ENCODE data around the gene RAB31.
"Not testable (repeated sequence)": the region's sequence is repeated elsewhere in the genome, so short reads cannot be mapped to it uniquely, and the experiment has no call there.

The RAB31 gene

GRCh38 chr18:9708057-9708433, at the start of gene RAB31:
Gene RAB31, plus strand, starts transcription at chr18:9708301. Its CDS starts 105 bp downstream, at chr18:9708406.
- peak; percentile 49 for DNase-seq (ENCODE audit: low spot score)

GRCh38 chr18:9659499-9660375, 48.4 kb upstream of the RAB31 start:
- DNase-seq (ENCODE audit: low spot score) = no peak

DNA sequence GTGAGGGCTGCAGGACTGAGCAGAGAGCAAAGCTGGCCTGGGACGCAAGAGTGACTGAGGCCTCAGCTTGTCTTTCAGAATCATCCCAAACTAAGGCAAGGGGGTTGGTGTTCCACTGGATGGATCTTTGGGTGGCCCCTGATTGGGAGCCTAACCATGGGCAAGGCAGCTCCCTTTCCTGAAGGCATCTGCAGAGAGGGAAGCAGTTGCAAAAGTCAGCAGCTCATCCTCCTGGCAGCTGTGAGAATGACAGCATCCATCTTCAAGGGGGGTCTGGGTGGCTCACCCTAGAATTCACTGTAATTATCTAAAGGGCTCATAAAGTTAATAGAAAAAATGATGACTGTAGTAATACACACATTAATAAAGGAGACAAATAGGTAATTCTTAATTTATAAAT, 46.5 kb upstream of the RAB31 start:
- no peak for DNase-seq (ENCODE audit: low spot score)

GRCh38 chr18:9663377-9663776, 44.7 kb upstream of the RAB31 start:
- no peak for DNase-seq (ENCODE audit: low spot score)

DNA sequence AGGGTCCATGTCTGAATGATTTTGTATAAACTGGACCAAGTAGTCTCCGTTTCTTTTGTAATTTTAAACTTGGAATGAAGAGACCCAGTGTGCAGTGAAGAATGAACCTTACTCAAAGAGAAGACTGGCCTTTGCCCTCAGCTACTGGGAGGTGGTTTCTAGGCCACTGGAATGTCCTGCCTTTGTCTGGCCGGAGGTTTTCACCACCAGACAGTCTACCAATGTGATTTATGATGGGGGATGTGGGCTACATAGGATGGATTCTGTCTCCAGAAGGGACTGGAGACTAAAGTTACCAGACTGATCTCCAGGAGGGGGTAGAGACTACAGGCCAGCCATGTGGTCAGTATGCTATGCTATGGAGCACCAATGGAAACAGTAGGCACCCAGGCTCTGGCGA, 42.8 kb upstream of the RAB31 start:
- DNase-seq (ENCODE audit: low spot score) = no peak

DNA sequence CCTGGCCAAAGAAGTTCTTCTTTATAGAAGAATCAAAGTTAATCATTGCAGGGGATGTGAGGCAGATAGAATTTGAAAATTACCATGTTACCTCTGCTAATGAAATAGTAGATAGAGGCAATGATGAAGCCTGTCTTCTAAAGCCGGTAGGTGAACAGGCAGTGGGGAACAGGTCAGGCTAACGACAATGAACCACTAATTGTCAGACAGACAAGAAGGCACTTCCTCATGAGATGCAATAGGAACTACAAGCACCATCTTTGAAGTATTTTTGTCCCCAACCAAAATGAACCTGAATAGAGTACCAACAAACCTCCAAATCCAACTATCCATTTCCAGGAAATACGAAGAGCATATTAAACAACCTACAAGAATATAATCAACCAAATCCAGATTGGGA, 41.6 kb upstream of the RAB31 start:
- DNase-seq (ENCODE audit: low spot score) = no peak

DNA sequence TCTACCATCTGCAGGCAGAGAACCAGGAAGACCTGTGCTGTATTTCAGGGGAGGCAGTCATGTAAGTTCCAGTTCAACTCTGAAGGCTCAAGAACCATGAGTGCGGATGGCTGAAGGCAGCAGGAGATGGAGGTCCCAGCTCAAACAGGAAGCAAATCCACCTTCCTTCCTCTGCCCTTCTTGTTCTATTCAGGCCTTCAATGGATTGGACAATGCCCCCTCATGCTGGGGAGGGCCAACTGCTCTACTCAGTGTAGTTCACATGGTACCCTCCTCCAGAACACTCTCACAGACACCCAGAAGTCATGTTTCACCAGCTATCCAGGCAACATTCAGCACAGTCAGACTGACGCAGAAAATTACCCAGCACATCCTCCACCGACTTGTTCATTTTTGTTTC, 39.1 kb upstream of the RAB31 start:
- DNase-seq (ENCODE audit: low spot score) = no peak

GRCh38 chr18:9671214-9671613, 36.9 kb upstream of the RAB31 start:
- DNase-seq (ENCODE audit: low spot score) = no peak

- DNase-seq (ENCODE audit: low spot score) = peak; percentile 65
These were observed 34.5 kb upstream of the RAB31 start for GRCh38 chr18:9673296-9674251.

DNA sequence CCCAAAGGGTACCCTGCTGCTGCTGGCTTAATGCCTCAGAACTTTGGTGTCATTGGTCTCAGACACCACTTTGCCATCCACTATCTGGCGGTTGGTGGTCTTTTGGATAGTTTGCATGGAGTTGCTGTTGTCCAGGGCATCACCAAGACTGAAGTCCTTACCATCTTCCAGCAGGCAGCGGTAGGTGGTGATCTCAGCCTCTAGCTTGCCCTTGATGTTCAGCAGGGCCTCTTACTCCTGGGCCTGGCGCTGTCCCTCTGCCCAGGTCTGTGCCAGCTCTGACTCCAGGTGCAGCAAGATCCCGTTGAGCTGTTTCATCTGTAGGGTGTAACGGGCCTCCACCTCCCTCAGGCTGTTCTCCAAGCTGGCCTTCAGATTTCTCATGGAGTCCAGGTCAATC, 29.9 kb upstream of the RAB31 start:
- DNase-seq (ENCODE audit: low spot score) = not testable (repeated sequence)

GRCh38 chr18:9679125-9679524, 29.0 kb upstream of the RAB31 start:
- no peak for DNase-seq (ENCODE audit: low spot score)

- no peak for DNase-seq (ENCODE audit: low spot score)
These were observed 26.9 kb upstream of the RAB31 start for GRCh38 chr18:9681217-9681616.

DNA sequence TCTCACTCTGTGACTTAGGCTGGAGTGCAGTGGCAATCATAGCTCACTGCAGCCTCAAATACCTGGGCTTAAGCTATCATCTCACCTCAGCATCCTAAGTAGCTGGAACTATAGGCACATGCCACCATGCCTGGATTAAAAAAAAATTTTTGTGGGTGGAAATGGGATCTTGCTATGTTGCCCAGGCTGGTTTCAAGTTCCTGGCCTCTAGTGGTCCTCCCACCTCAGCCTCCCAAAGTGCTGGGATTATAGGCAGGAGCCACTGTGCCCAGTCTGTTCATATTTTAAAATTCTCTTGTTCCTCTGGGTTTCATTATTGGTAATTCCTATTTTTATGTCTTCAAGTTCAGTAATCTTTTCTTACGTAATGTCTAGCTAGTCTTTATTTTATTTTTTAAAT, 25.5 kb upstream of the RAB31 start:
- DNase-seq (ENCODE audit: low spot score) = no peak

DNA sequence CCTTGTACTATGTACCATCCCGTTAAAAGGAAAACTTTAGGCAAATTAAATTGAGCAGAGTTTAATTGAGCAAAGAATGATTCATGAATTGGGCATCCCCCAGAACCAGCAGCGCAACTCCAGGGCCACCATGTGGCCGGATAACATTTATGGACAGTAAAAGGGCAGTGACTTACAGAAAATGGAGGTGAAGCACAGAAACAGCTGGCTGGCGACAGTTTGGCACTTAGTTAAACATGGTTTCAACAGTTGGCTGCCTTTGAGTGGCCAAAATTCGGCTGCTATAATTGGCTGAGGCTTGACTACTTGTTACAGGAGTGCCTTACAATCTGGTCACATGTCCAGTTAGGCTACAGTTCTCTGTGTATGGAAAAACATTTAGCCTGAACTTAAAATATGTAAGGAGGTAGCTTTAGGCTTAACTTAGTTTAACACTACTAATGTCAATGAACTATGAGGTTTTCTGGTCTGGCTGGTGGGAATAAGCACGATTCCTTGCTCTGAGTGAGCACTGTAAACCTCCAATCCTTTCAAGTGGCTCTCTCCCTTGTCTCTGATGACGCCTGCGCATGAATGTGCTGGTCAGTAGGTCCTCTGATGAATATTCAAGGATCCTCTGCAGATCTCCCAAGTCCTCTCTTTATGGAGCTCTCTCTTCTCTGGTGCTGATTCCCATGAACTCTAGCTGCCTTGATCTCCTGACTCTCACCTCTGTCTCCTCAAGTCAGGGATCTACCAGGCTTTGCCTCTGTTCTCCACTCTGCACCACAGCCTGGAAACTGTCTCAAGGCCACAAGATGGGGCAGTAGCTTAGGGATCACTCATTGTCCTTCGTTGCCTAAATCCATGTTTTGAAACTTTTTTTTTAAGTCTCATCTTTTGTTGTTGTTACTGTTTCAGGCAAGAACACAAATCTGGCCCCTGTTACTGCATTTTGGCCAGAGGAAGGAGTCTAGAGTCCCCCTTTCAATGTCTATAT, 24.4 kb upstream of the RAB31 start:
- no peak for DNase-seq (ENCODE audit: low spot score)

DNA sequence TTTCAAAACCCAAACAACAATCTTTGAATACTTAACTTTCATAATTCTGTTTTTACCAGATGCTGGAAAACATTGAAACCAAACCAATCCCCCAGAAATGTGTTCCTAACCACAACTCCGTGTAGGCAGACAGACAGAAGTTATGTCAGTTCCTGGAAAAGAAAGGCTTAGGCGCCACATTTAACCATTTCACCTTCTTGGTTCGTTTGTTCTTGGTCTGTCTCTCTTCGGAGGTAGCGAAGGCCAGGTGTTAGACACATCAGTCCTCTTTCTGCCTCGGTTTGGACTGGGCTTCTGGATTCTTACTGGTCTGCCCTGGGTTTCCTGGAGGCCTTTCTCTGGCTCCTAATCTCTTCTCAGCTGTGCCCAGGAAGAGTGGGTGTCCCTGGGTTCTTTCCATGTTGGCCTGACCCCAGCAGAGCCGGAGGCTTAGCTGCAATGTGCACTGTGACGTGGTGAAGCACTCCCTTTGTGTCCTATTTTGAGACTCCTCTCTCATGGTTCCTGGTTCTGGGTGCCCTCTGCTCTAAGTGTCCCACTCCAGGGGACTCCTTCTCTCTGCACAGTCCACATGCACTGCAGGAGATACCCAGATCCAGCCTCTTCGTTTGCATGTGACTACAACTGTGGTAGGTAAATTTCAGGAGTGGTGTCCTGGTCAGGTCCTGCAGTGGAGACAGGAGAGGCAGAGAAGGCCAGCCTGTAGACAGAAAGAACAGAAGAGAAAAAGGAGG, 23.1 kb upstream of the RAB31 start:
- no peak for DNase-seq (ENCODE audit: low spot score)

DNA sequence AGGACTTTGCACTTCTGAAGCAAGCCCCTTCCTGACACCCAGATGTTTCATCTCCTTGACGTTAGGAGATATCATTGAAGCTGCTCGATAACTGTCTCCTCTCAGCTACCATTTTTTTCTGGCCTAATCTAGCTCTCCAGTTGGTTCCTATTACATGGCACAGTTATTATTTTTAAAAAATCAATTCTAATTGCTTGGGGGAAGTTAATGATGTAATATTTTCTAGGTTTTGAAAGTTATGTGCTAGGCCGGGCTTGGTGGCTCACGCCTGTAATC, 22.5 kb upstream of the RAB31 start:
- DNase-seq (ENCODE audit: low spot score) = no peak

GRCh38 chr18:9688036-9688741, 19.9 kb upstream of the RAB31 start:
- no peak for DNase-seq (ENCODE audit: low spot score)

DNA sequence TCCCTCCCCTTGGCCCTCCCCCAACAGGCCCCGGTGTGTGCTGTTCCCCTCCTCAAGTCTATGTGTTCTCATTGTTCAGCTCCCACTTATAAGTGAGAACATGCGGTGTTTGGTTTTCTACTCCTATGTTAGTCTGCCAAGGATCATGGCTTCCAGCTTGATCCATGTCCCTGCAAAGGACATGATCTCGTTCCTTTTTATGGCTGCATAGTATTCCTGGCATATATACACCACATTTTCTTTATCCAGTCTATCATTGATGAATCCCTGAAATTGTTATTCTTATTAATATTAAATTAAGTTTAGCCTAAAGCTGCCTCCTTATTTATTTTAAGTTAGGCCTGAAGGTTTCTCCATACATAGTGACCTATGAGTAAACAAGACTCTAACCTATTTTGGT, 18.8 kb upstream of the RAB31 start:
- DNase-seq (ENCODE audit: low spot score) = no peak

DNA sequence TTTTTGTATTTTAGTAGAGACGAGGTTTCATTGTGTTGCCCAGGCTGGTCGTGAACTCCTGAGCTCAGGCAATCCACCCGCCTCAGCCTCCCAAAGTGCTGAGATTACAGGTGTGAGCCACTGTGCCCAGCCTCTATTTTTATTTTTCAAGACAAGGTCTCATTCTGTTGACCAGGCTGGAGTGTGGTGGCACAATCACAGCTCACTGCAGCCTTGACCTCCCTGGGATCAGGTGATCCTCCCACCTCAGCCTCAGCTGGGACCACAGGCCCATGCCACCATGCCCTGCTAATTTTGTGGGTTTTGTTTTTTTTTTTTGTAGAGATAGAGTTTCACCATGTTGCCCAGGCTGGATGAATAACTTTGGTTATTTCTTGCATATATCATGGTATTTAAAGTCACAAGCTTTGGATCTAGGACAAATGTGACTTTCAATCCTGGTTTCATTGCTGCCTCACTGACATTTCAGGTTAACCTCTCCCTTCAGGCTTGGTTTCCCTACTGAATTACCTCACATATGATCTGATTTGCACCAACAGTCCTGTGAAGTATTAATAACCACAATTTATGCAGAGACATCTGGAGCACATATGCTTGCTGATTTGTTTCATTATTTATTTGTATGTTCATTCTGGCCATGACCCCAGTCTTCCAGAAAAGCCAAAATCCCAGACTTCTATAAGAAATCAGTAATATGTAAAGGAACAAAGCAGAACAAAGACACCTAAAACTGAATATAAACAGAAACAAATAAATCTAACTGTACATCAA, 17.5 kb upstream of the RAB31 start:
- no peak for DNase-seq (ENCODE audit: low spot score)

GRCh38 chr18:9691235-9691634, 16.9 kb upstream of the RAB31 start:
- no peak for DNase-seq (ENCODE audit: low spot score)
